A673 (cell line): ENCODE measurements around the gene NEUROD2.

Experiments
- CTCF ChIP-seq: fragments of 300-800, 200-600 bp; sonication (generic); conservative IDR thresholded peaks from 2 replicates; pipeline ENCODE4 v1.5.1; 2017; ENCODE audit warnings: low read depth, mild to moderate bottlenecking, antibody characterized with exemption, low read length, moderate library complexity, mixed read lengths
- EZH2 ChIP-seq: fragments of 200-600 bp; sonication (generic); IDR thresholded peaks from 2 replicates; pipeline ENCODE4 v1.6.1; 2017; ENCODE audit warnings: borderline replicate concordance, low read depth, mild to moderate bottlenecking, mixed read lengths, antibody characterized with exemption, low read length; ENCODE audit not compliant: poor library complexity, severe bottlenecking

GRCh38 chr17:39581071-39581758, 26.5 kb downstream of the NEUROD2 start:
- TF ChIP-seq CTCF (no peak), EZH2 (no peak)
